ENCODE measurements around the gene CEP350.

- TF ChIP-seq CTCF (IDR thresholded peaks at IDR 0.05; ENCODE audit: poor library complexity) (no peak), EZH2 (IDR thresholded peaks at IDR 0.05; ENCODE audit: borderline replicate concordance) (no peak)
Measured at GRCh38 chr1:179951383-179952144, 3.0 kb upstream of the CEP350 start.
